ENCODE measurements around the gene WASL.
"Not testable (repeated sequence)": the region's sequence is repeated elsewhere in the genome, so short reads cannot be mapped to it uniquely, and the experiment has no call there.

WASL gene

DNA sequence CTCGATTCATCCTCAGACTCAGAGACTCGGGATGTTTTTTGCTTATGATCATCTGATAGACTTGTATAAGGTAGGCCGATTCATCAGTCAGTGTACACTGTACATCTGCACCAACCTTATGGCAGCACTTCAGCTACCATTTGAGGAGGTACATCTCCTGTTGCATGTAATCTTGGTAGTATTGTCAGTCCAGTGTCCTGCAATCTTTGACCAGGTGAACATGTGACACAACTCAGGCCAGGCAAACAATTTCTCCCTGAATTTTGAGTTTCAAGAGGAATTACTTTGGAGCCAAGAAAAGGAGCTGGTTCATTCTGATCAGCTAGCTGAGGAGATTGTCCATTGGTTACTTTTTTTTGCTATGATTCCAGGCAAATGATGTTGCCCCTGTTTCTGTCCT lies 19.7 kb upstream of the WASL start:
- FAIRE-seq, result no peak

DNA sequence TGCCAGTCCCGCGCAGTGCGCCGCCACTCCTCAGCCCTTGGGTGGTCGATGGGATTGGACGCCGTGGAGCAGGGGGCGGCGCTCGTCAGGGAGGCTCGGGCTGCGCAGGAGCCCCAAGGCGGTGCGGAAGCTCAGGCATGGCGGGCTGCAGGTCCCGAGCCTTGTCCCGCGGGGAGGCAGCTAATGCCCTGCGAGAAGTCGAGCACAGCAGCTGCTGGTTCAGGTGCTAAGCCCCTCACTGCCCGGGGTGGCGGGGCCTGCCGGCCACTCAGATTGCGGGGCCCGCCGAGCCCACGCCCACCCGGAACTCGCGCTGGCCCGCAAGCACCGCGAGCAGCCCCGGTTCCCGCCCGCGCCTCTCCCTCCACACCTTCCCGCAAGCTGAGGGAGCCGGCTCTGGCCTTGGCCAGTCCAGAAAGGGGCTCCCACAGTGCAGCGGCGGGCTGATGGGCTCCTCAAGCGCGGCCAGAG lies 14.4 kb upstream of the WASL start:
- FAIRE-seq, result no peak

DNA sequence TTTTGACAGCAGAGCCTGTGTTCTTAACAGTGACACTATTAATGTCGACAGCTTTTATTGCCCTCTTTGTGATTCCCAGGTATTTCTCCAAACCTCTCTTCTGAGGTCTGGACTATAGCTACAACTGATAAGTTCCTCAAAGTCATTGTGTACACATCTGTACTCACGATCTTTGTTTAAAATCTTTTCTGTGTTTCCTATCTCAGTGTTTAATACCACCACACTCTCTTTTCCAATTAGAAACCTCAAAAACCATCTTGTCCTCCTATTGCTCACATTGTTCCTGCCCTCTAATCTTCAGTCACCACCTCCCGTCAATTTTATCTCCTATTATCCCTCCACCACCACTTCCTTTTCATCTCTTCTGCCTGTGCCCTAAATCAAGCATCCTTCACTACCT lies 12.9 kb upstream of the WASL start:
- no peak for FAIRE-seq

- FAIRE-seq, result no peak
Observed at GRCh38 chr7:123757095-123757494, 8.3 kb upstream of the WASL start.

GRCh38 chr7:123755338-123755737 lies 6.5 kb upstream of the WASL start:
- FAIRE-seq, result no peak

DNA sequence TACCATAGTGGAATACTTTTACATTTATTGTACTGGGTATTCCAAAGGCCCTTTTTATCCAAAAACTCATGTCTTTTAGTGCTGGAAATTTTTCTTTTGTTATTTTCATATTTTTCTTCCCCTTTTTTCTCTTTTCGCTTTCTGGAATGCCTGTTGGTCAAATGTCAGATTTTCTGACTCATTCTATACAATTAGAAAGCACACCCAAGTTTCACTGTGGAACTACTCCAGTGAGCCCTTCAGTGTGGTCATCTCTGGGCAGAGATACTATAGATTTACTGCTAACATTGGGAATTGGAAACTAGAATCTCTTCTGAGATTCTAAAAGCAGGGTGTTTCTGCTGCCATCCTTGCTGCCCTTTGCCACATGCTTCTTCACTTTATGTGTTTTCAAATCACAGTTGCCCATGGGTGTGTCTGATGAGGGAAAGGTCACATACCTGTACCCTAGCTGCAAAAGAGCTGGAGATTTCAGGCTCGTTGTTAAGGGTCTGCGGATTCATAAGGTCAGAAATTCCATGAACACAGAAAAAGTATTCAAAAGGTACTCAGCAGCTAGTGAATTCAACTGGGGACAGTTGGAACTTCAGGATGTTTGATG lies 5.6 kb upstream of the WASL start:
- no peak for FAIRE-seq

DNA sequence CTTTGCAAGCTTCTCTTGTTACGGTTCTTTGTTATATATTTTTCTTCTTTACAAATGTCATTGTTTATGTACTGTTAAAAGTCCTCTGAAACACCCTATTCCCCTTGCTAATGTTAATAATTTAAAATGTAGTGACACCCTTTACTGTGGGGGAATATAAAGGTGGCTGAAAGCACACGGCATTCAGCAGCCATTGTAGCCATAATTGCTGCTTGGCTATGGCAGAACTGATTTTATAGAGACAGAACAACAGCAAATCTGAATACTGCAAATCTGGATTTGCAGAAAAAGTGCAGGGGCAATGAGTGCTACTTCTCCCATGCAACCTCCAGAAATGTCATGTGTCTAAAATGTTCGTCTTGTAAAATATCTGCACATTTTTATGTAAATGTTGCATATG lies 3.7 kb upstream of the WASL start:
- no peak for FAIRE-seq

GRCh38 chr7:123751821-123752220 lies 3.0 kb upstream of the WASL start:
- FAIRE-seq, result no peak

DNA sequence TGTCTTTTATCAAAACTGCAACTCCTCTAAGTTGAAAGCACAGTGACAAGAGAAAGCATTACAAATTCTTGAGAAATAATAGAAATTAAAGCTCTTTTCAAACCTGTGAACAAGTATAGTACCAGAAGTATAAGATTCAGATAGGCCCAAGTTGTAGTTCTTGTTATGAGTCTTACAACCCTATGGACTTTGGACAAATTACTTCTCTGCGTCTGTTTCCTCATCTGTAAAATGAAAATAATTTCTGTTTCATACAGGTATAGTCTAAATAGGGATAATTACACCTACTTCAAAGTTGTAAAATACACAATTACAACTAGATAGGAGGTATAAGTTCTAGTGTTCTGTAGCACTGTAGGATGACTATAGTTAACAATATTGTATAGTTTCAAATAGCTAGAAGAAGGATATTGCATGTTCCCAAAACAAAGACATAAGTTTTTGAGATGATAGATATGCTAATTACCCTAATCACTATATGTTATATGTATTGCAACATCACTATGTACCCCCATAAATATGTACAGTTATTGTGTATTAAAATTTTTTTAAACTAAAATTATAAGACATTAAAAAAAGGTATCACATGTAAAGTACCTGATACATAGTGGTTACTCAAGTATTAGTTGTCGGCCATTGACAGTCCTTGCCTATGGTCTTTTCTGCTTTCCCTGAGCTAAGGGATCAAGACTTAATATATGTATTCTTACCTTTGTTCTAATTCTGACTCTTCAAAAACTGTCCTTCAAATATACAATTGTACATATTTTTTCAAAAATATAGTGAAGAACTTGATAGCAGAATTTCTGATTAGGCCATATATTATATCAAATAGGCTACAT lies 1.8 kb upstream of the WASL start:
- FAIRE-seq, result peak; percentile 25

DNA sequence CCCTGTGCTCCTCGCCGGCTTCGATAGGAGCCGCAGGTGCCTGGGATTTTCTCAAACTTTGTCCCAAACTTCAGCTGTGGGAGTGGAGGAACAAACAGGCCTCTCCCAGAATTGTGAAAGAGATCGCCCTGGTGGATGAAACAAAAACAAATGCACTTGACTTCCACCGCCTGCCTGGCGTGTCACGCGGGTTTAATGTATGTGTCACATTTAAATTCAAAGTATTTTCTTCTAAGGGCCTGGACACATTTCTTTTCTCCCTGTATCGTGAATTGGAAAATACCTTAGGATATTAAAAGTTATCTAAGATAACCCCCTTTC lies 694 bp upstream of the WASL start:
- no peak for FAIRE-seq

- FAIRE-seq, result no peak
Observed at GRCh38 chr7:123748171-123748733, 551 bp downstream of the WASL start.

GRCh38 chr7:123747620-123748141 lies 1.1 kb downstream of the WASL start:
- no peak for FAIRE-seq

DNA sequence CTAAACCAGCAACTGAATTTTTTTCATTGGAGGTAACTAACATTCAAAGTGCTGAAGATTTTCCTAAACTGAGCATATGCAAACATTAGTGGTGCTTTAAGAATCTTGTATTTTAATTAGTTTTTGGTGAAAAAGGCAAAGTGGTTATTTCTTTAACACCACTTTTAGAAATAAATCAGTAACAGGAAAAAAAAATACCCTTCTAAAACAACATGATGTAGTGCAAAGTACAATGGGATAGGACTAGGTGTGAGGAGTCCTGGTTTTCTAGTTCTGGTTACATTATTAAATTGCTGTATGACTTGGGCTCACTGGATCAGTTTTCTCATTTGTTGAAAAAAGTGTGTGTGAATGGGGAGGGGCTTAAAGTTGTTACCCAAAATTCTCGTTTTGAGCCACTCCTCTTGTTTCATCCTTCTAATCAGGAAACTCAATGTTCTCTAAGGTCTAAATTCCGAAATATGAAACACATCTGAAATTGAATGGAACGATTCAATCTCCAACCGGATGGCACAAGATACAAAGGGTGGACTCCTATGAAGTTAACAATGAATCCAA lies 1.8 kb downstream of the WASL start:
- FAIRE-seq, result no peak

- no peak for FAIRE-seq
Observed at GRCh38 chr7:123746055-123746454, 2.7 kb downstream of the WASL start.

- FAIRE-seq, result no peak
Observed at GRCh38 chr7:123745437-123745836, 3.4 kb downstream of the WASL start.

- no peak for FAIRE-seq
Observed at GRCh38 chr7:123744416-123744815, 4.4 kb downstream of the WASL start.

DNA sequence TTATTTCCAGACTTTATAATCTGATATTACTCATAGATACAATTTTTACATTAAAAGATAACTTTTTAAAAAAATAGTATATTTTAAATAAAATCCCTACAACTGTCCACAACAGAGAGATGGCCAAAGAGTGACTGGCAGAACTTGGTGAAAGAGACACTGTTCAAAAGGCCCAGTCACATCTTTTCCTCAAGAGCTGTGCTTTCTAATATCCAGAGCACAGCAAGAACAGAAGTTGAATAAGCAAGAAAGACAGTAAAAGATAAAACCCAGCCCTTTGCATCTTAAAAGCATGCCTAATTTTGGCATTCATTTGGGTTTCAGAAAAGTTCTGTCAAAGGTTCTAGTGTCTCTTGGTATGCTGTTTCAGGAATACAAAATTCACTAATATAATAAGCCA lies 6.9 kb downstream of the WASL start:
- FAIRE-seq, result no peak

- no peak for FAIRE-seq
Observed at GRCh38 chr7:123738808-123739207, 10.0 kb downstream of the WASL start.

DNA sequence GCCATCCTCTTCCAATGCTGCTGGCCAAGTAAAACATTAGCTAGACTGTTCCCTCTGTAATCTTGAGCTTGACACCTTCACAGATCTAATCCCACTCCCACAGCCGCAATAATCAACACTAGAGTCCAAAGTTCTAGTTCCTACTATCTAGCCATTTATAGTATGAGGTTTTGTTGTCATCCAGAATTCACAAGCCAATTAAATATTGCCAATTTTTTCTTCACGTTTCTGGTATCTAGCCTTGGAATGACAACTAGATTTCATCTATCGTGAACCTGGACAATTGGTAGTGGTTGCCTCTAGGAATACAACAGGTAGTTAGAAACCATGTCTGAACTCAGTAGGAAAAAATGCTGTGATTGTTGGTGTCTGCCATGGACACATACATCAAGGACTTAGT lies 10.4 kb downstream of the WASL start:
- FAIRE-seq, result no peak

DNA sequence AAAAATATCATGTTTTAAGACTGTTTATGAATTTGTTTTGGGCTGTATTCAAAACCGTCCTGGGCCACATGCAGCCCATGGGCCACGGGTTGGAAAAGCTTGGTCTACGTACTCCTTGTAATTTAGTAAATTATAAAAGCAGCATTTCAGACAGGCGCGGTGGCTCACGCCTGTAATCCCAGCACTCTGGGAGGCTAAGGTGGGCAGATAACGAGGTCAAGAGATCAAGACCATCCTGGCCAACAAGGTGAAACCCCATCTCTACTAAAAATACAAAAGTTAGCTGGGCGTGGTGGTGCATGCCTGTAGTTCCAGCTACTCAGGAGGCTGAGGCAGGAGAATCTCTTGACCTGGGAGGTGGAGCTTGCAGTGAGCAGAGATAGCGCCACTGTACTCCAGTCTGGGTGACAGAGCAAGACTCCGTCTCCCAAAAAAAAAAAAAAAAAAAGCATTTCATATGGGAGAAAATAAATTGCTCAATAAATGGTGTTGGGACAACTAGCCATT lies 11.6 kb downstream of the WASL start:
- FAIRE-seq, result not testable (repeated sequence)

DNA sequence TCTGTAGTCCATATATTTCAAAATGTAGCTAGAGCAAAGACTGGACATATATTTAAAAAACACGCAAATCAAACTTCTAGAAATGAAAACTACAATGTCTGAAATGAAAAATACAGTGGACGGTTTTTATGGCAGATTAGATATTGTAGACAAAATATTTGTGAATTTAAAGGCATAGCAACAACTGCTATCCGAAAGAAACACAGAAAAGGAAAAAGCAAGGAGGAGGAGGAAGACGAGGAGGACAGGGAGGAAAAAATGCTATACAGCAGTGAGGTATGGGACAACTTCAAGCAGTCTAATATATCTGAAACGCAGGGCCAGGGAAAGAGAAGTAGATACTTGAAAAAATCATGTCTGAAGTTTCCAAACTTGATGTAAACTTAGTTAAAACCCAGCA lies 13.3 kb downstream of the WASL start:
- FAIRE-seq, result no peak

GRCh38 chr7:123734498-123734897 lies 14.3 kb downstream of the WASL start:
- FAIRE-seq, result no peak

- FAIRE-seq, result no peak
Observed at GRCh38 chr7:123732413-123733091, 16.3 kb downstream of the WASL start.
